ENCODE data around the gene GH1.

DNA sequence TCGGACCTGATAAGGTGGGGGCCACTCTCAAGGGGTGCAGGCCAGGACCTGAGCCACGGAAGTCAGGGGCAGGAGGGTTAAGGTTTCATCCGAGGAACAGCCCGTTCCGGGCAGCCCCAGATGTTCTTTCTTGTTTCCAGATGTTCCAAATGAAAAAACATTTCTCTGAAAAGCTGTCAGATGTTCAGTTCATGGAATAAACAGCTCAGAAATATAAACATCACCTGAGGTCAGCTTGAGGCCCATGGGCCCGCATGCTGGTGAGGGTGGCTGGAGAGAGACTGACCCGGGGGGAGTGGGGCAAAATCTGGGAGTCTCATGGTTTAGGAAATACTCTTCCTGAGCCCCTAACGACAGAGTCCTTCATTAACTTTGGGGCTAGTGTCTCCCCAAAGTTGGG is 15.0 kb upstream of the GH1 start:
- TF ChIP-seq CTCF (IDR thresholded peaks at IDR 0.05; ENCODE audit: poor library complexity): no peak
- no peak for TF ChIP-seq EZH2phosphoT487 (IDR thresholded peaks at IDR 0.05; ENCODE audit: low read depth, severe bottlenecking, unreplicated experiment)
- TF ChIP-seq EZH2 (IDR thresholded peaks at IDR 0.05; ENCODE audit: borderline replicate concordance): no peak
